ENCODE results near the gene PPFIA1. TPM values are rescaled to one million over a fixed set of nuclear protein-coding genes. Genes with fewer than 3 reads are reported as not detected.

PPFIA1 gene
- total RNA-seq, 2 donors from 2014 or later, result 46.9 to 47.5 TPM

DNA sequence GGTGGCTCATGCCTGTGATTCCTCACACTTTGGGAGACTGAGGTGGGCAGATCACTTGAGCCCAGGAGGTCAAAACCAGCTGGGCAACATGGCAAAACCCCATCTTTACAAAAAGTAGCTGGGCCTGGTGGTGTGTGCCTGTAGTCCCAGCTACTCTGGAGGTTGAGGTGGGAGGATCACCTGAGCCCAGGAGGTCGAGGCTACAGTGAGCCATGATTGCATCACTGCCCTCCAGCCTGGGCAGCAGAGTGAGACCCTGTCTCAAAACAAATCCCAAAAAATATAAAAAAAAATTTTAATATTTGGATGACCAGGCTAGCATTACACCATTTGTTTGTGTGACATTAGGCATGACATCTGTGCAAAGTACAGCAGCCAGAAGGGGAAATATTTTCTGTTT lies 78.1 kb downstream of the PPFIA1 start:
- Histone ChIP-seq H3K9me3 (no peaks in the 10 kb centered on the region), H3K36me3 (no peaks in the 10 kb centered on the region), H3K9ac (ENCODE audit: low read depth in 2 of 2, low read length in 2 of 2) (no peak overlapping the region), H3K27me3 (no peaks in the 10 kb centered on the region), H3K27ac (no peak overlapping the region), H3K4me1 (no peaks in the 10 kb centered on the region), H3K4me3 (no peak overlapping the region)
- TF ChIP-seq, protein P1, sequence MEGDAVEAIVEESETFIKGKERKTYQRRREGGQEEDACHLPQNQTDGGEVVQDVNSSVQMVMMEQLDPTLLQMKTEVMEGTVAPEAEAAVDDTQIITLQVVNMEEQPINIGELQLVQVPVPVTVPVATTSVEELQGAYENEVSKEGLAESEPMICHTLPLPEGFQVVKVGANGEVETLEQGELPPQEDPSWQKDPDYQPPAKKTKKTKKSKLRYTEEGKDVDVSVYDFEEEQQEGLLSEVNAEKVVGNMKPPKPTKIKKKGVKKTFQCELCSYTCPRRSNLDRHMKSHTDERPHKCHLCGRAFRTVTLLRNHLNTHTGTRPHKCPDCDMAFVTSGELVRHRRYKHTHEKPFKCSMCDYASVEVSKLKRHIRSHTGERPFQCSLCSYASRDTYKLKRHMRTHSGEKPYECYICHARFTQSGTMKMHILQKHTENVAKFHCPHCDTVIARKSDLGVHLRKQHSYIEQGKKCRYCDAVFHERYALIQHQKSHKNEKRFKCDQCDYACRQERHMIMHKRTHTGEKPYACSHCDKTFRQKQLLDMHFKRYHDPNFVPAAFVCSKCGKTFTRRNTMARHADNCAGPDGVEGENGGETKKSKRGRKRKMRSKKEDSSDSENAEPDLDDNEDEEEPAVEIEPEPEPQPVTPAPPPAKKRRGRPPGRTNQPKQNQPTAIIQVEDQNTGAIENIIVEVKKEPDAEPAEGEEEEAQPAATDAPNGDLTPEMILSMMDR (IDR thresholded peaks at IDR 0.05), result no peak
- no peak for DNase-seq
- intact Hi-C loops (cut with DNase I), result no loop called here

DNA sequence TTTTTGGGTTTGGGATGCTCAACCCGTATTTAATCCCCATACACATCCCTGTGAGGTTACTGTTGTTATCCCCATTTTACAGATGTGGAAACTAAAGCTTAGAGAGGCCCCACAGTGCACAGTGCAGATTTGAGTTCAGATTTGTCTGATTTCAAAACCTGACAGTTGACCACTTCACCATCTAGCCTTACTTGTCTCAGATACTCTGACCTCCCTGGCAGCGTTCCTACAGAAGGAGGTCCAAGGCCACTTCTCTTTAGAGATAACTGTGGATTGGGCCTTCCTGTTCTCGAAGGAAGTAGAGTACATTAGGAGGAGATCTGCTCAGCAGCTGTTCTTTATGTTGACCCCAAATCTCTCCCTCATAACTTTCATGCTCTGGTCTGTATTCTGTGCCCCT lies 81.2 kb downstream of the PPFIA1 start:
- peaks cover 11% of the 10 kb centered on the region for H3K36me3 ChIP-seq
- intact Hi-C loops (cut with DNase I), result no loop called here

DNA sequence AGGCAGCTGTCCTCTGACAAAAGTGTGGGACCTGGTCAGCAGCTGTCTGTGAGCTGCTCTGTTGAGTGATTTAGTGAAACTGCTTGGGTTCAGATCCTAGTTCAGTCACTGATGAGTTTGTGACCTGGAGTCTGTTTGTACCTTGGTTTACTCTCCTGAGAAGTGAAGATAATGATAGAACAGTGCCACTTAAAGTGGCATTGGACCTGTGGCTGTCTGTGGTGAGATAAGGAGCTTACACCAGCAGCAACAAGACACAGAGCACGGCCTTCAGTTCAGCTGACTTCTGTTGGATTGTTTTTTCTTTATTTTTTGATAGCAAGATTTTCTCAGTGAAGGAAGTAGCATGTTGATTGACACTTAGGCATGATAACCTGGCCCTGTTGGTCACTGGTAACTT lies 81.6 kb downstream of the PPFIA1 start:
- no peaks in the 10 kb centered on the region for H3K27me3 ChIP-seq
- no peak overlapping the region for H3K27ac ChIP-seq
- no peaks in the 10 kb centered on the region for H3K4me1 ChIP-seq
- TF ChIP-seq, protein P1 (IDR thresholded peaks at IDR 0.05), result no peak
- no peak overlapping the region for H3K4me3 ChIP-seq
- no peak overlapping the region for H3K9ac ChIP-seq (ENCODE audit: low read depth in 2 of 2, low read length in 2 of 2)
- intact Hi-C loops (cut with DNase I), result no loop called here
- H3K36me3 ChIP-seq, result peaks cover 11% of the 10 kb centered on the region
- no peak for DNase-seq
- H3K9me3 ChIP-seq, result no peaks in the 10 kb centered on the region

More for the DNA sequence above, 81.2 kb downstream of the PPFIA1 start:
- Histone ChIP-seq H3K9ac (ENCODE audit: low read depth in 2 of 2, low read length in 2 of 2) (no peak overlapping the region), H3K9me3 (no peaks in the 10 kb centered on the region), H3K27me3 (no peaks in the 10 kb centered on the region), H3K4me3 (no peak overlapping the region), H3K4me1 (no peaks in the 10 kb centered on the region), H3K27ac (no peak overlapping the region)
- TF ChIP-seq, protein P1 (IDR thresholded peaks at IDR 0.05), result no peak
- no peak for DNase-seq

DNA sequence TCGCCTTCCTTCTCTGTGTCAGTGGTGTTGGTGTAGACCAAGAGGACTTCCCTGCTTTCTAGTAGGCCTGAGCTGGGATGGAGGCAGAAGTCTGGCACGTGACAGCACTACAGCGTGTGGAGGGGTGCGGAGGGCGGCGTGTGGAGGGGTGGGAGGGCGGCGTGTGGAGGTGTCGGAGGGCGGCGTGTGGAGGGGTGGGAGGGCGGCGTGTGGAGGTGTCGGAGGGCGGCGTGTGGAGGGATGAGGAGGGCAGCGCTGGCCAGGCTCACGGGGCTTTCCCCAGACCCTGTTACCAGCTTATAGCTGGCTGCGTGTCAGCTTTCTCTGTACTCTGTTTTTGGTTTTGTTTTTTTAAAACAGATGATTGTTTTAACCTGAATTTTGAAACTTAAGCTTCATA lies 82.1 kb downstream of the PPFIA1 start:
- DNase-seq, result no peak
- Histone ChIP-seq H3K9me3 (no peaks in the 10 kb centered on the region), H3K4me3 (no peak overlapping the region), H3K4me1 (no peaks in the 10 kb centered on the region), H3K27me3 (no peaks in the 10 kb centered on the region), H3K27ac (no peak overlapping the region), H3K36me3 (peaks cover 11% of the 10 kb centered on the region), H3K9ac (ENCODE audit: low read depth in 2 of 2, low read length in 2 of 2) (no peak overlapping the region)
- intact Hi-C loops (cut with DNase I), result no loop called here
- TF ChIP-seq, protein P1 (IDR thresholded peaks at IDR 0.05), result no peak

DNA sequence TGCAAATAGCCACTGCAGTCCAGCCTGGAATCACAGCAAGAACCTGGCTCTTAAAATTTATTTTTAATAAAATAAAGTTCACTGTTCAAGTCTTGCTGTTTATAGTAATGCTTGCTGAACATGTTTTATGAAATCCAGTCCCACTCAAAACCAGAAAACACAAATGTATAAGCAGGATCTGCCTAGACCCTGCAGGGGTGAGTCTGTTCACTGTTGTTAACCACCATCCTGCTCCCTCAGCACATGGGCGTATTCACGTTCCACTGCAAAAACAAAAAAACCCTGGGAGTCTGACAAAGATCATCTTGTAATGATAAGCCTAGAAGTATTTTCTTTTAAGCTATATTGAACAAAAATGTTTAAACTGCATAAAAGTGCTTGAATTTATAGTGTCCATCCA lies 82.8 kb downstream of the PPFIA1 start:
- Histone ChIP-seq H3K27me3 (no peaks in the 10 kb centered on the region), H3K4me3 (no peak overlapping the region), H3K4me1 (no peaks in the 10 kb centered on the region), H3K27ac (no peak overlapping the region), H3K9me3 (no peaks in the 10 kb centered on the region), H3K36me3 (peaks cover 11% of the 10 kb centered on the region), H3K9ac (ENCODE audit: low read depth in 2 of 2, low read length in 2 of 2) (no peak overlapping the region)
- no peak for DNase-seq
- intact Hi-C loops (cut with DNase I), result no loop called here
- TF ChIP-seq, protein P1 (IDR thresholded peaks at IDR 0.05), result no peak
